H9 (cell line): ENCODE measurements around the gene BZW2. TPM values are rescaled to one million over a fixed set of nuclear protein-coding genes. Genes with fewer than 3 reads are reported as not detected.
A peak's percentile ranks its signal among the peaks of the same experiment; 100 is the strongest.

Experiments
- DNase-seq: peaks from one replicate; pipeline ENCODE4 v3.0.0-alpha.2; 2017
- H2AFZ ChIP-seq: one replicate; pipeline ENCODE4 v1.6.1; 2013; ENCODE audit warnings: mild to moderate bottlenecking, low read length, control low read depth, moderate library complexity
- H2AK5ac ChIP-seq: 2 replicates; pipeline ENCODE4 v1.6.1; 2013; ENCODE audit warnings: low read length, control low read depth, mixed read lengths; ENCODE audit not compliant: insufficient read length
- H2BK120ac ChIP-seq: one replicate; pipeline ENCODE4 v1.6.1; 2013; ENCODE audit warnings: low read depth, mild to moderate bottlenecking, low read length, control low read depth, inconsistent platforms; ENCODE audit not compliant: poor library complexity, severe bottlenecking
- H2BK12ac ChIP-seq: 2 replicates; pipeline ENCODE4 v1.6.1; 2013; ENCODE audit warnings: low read length, control low read depth, mixed read lengths, low read depth; ENCODE audit not compliant: insufficient read length
- H2BK15ac ChIP-seq: 2 replicates; pipeline ENCODE4 v1.6.1; 2013; ENCODE audit warnings: low read depth, low read length, control low read depth
- H2BK20ac ChIP-seq: one replicate; pipeline ENCODE4 v1.6.1; 2013; ENCODE audit warnings: low read depth, mild to moderate bottlenecking, low read length, control low read depth, inconsistent platforms; ENCODE audit not compliant: poor library complexity, severe bottlenecking
- H2BK5ac ChIP-seq: 2 replicates; pipeline ENCODE4 v1.6.1; 2013; ENCODE audit warnings: low read length, control low read depth, mixed read lengths; ENCODE audit not compliant: insufficient read length
- H3K14ac ChIP-seq: 2 replicates; pipeline ENCODE4 v1.6.1; 2013; ENCODE audit warnings: low read length, control low read depth; ENCODE audit not compliant: insufficient read depth
- H3K18ac ChIP-seq: 2 replicates; pipeline ENCODE4 v1.6.1; 2013; ENCODE audit warnings: low read depth, mild to moderate bottlenecking, mixed read lengths, low read length, control low read depth; ENCODE audit not compliant: insufficient read length
- H3K23ac ChIP-seq: 2 replicates; pipeline ENCODE4 v1.6.1; 2013; ENCODE audit warnings: low read length, control low read depth, mixed read lengths, low read depth; ENCODE audit not compliant: insufficient read length
- H3K23me2 ChIP-seq: 2 replicates; pipeline ENCODE4 v1.6.1; 2013; ENCODE audit warnings: low read depth, mild to moderate bottlenecking, mixed read lengths, low read length, control low read depth; ENCODE audit not compliant: insufficient read length, poor library complexity, severe bottlenecking
- H3K27ac ChIP-seq: 2 replicates; pipeline ENCODE4 v1.5.1; 2013; ENCODE audit warnings: low read length, control low read depth, mixed read lengths, low read depth; ENCODE audit not compliant: insufficient read length
- H3K27me3 ChIP-seq: 2 replicates; pipeline ENCODE4 v1.6.1; 2013; ENCODE audit warnings: low read length, control low read depth, inconsistent platforms; ENCODE audit not compliant: insufficient read depth
- H3K4ac ChIP-seq: 2 replicates; pipeline ENCODE4 v1.6.1; 2013; ENCODE audit warnings: low read depth, mild to moderate bottlenecking, control low read depth, inconsistent platforms, low read length, moderate library complexity
- H3K4me1 ChIP-seq: 2 replicates; pipeline ENCODE4 v1.6.1; 2013; ENCODE audit warnings: low read length, control low read depth, inconsistent platforms; ENCODE audit not compliant: insufficient read depth
- H3K4me2 ChIP-seq: 2 replicates; pipeline ENCODE4 v1.6.1; 2013; ENCODE audit warnings: low read length, control low read depth, mixed read lengths; ENCODE audit not compliant: insufficient read length, insufficient read depth
- H3K56ac ChIP-seq: 2 replicates; pipeline ENCODE4 v1.6.1; 2013; ENCODE audit warnings: low read depth, mild to moderate bottlenecking, mixed read lengths, low read length, control low read depth; ENCODE audit not compliant: insufficient read length
- H3K79me1 ChIP-seq: 2 replicates; pipeline ENCODE4 v1.6.1; 2013; ENCODE audit warnings: low read depth, mild to moderate bottlenecking, moderate library complexity, low read length, control low read depth, inconsistent platforms; ENCODE audit not compliant: insufficient read depth, poor library complexity, severe bottlenecking
- H3K79me2 ChIP-seq: 2 replicates; pipeline ENCODE4 v1.6.1; 2013; ENCODE audit warnings: low read length, control low read depth, inconsistent platforms; ENCODE audit not compliant: insufficient read depth
- H3K9ac ChIP-seq: 2 replicates; pipeline ENCODE4 v1.6.1; 2013; ENCODE audit warnings: low read length, control low read depth, mixed read lengths; ENCODE audit not compliant: insufficient read length; ENCODE audit errors: extremely low read depth
- H3K9me3 ChIP-seq: one replicate; pipeline ENCODE4 v1.6.1; 2013; ENCODE audit warnings: low read depth, low read length, inconsistent platforms; ENCODE audit not compliant: control insufficient read depth
- H3T11ph ChIP-seq: one replicate; pipeline ENCODE4 v1.6.1; 2013; ENCODE audit warnings: mild to moderate bottlenecking, low read length, control low read depth, inconsistent platforms
- H4K20me1 ChIP-seq: one replicate; pipeline ENCODE4 v1.6.1; 2013; ENCODE audit not compliant: control insufficient read depth, insufficient read length, insufficient read depth
- H4K5ac ChIP-seq: 2 replicates; pipeline ENCODE4 v1.6.1; 2013; ENCODE audit warnings: low read depth, mild to moderate bottlenecking, mixed read lengths, low read length, control low read depth; ENCODE audit not compliant: insufficient read length
- H4K8ac ChIP-seq: replicated peaks from 2 replicates; pipeline ENCODE4 v1.6.1; 2013; ENCODE audit warnings: low read length, control low read depth, mixed read lengths, low read depth; ENCODE audit not compliant: insufficient read length
- H4K91ac ChIP-seq: 2 replicates; pipeline ENCODE4 v1.6.1; 2013; ENCODE audit warnings: low read depth, mild to moderate bottlenecking, moderate library complexity, mixed read lengths, low read length, control low read depth; ENCODE audit not compliant: insufficient read length
- H3K27ac Mint-ChIP-seq, 3 experiments: 2 replicates in 2 of 3; 3 replicates in 1 of 3; pipeline ENCODE4 v1.8.0; 2020 to 2021; ENCODE audit warnings: mixed read lengths in 3 of 3, mild to moderate bottlenecking in 1 of 3, moderate library complexity in 1 of 3
- H3K27me3 Mint-ChIP-seq: 2 replicates; pipeline ENCODE4 v1.8.0; 2021; ENCODE audit warnings: low read depth, mild to moderate bottlenecking, moderate library complexity, mixed read lengths
- H3K36me3 Mint-ChIP-seq, 3 experiments: 2 replicates in 2 of 3; 3 replicates in 1 of 3; pipeline ENCODE4 v1.8.0; 2020 to 2021; ENCODE audit warnings: low read depth in 3 of 3, mixed read lengths in 3 of 3; ENCODE audit not compliant: insufficient read depth in 1 of 3
- H3K4me1 Mint-ChIP-seq, 2 experiments: 2 replicates each; pipeline ENCODE4 v1.8.0; 2020; ENCODE audit warnings: mixed read lengths in 2 of 2
- H3K4me3 Mint-ChIP-seq, 2 experiments: 2 replicates in 1 of 2; 3 replicates in 1 of 2; pipeline ENCODE4 v1.8.0; 2020 to 2021; ENCODE audit warnings: mild to moderate bottlenecking in 2 of 2, mixed read lengths in 2 of 2, moderate library complexity in 1 of 2
- H3K9me3 Mint-ChIP-seq, 2 experiments: 2 replicates in 1 of 2; 3 replicates in 1 of 2; pipeline ENCODE4 v1.8.0; 2020; ENCODE audit warnings: mild to moderate bottlenecking in 2 of 2, mixed read lengths in 2 of 2, moderate library complexity in 1 of 2
- WGBS: extraction: QIAGEN DNeasy Blood & Tissue Kit; methylation state at CpG from one replicate; pipeline ENCODE4 v1.1.7; 2013; ENCODE audit warnings: missing lambda C conversion rate, low lambda C conversion rate, mixed read lengths; ENCODE audit not compliant: insufficient read length; ENCODE audit errors: extremely low coverage; 5-methylcytosine and 5-hydroxymethylcytosine counted together
- total RNA-seq: library from RNA; stranded (reverse); gene quantifications from 2 replicates; pipeline ENCODE4 v1.2.1, GENCODE V29; 2021
- TF ChIP-seq, protein P1 (sequence below): fragments of 200-600 bp; sonication (generic); conservative IDR thresholded peaks from 3 replicates; pipeline ENCODE4 v1.8.0; 2021; ENCODE audit warnings: antibody characterized with exemption, mild to moderate bottlenecking

Gene BZW2
- total RNA-seq, 1 experiment from 2014 or later, result 64.6 TPM

DNA sequence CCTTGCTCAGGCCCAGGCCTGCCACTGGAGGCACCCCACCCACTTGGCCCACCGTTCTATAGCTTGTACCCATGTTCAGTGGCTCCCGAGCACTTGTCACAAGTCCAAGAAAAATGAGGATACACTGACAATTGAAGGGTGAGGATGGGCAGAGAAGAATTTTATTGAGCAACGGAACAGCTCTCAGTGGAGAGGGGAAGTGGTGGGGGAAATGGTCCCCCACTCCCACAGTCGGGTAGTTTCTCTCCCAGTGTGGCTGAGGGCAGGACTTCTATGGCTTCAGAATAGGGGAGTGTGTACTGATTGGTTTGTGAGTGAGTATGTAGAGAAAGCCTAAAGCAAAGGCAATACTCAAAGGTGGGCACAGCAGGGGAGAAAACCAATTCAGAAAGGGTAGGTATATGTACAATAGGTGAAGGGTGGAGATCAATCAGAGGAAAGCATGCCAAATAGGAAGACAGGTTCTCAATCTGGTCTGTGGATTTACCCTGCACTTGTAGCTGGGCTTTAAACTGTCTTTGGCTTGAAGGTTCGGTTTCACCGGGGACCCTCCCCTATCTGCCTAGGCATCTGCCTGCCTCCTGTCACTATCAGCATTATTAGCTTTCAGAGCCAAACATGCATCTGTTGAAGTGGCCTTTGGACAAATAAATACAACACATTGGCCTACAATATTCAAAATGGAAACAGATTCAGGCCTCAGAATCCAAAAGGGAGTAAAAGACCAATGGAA is 98.7 kb downstream of the BZW2 start:
- H3K4ac ChIP-seq, result no peak overlapping the region
- H3T11ph ChIP-seq, result no peak overlapping the region
- no peak overlapping the region for H2AFZ ChIP-seq
- peak overlapping the region in 1 of 3 experiments; percentile 9; a peak in 1 of 7 replicates for H3K27ac Mint-ChIP-seq
- no peaks in the 10 kb centered on the region for H3K9me3 ChIP-seq
- no peak overlapping the region for H3K9ac ChIP-seq
- no CpG with 5 or more reads among the region's 6 CpGs for WGBS
- H2BK20ac ChIP-seq, result no peak overlapping the region
- H3K79me1 ChIP-seq, result no peaks in the 10 kb centered on the region
- no peak overlapping the region for H4K8ac ChIP-seq
- no peaks in the 10 kb centered on the region for H4K20me1 ChIP-seq
- no peaks in the 10 kb centered on the region for H3K36me3 Mint-ChIP-seq
- no peak overlapping the region; the same call in 1 of the 2 replicates for H3K14ac ChIP-seq
- H3K4me1 Mint-ChIP-seq, result peaks cover 17 to 21% of the 10 kb centered on the region in 2 experiments
- no peaks in the 10 kb centered on the region for H3K23me2 ChIP-seq
- H3K18ac ChIP-seq, result no peak overlapping the region
- H3K4me1 ChIP-seq, result peaks cover 5% of the 10 kb centered on the region; the same call in 1 of the 2 replicates
- H3K79me2 ChIP-seq, result no peaks in the 10 kb centered on the region
- no peak overlapping the region for H3K4me3 Mint-ChIP-seq
- no peak for DNase-seq
- H3K27ac ChIP-seq, result no peak overlapping the region
- H3K23ac ChIP-seq, result no peak overlapping the region
- H2BK5ac ChIP-seq, result no peak overlapping the region
- no peak overlapping the region for H3K4me2 ChIP-seq
- TF ChIP-seq, protein P1, sequence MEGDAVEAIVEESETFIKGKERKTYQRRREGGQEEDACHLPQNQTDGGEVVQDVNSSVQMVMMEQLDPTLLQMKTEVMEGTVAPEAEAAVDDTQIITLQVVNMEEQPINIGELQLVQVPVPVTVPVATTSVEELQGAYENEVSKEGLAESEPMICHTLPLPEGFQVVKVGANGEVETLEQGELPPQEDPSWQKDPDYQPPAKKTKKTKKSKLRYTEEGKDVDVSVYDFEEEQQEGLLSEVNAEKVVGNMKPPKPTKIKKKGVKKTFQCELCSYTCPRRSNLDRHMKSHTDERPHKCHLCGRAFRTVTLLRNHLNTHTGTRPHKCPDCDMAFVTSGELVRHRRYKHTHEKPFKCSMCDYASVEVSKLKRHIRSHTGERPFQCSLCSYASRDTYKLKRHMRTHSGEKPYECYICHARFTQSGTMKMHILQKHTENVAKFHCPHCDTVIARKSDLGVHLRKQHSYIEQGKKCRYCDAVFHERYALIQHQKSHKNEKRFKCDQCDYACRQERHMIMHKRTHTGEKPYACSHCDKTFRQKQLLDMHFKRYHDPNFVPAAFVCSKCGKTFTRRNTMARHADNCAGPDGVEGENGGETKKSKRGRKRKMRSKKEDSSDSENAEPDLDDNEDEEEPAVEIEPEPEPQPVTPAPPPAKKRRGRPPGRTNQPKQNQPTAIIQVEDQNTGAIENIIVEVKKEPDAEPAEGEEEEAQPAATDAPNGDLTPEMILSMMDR, result no peak
- no peaks in the 10 kb centered on the region; the same call in 1 of the 2 replicates for H3K27me3 Mint-ChIP-seq
- H2BK12ac ChIP-seq, result no peak overlapping the region
- H4K91ac ChIP-seq, result no peak overlapping the region
- no peaks in the 10 kb centered on the region for H3K9me3 Mint-ChIP-seq
- H4K5ac ChIP-seq, result no peak overlapping the region
- no peak overlapping the region for H2AK5ac ChIP-seq
- H2BK15ac ChIP-seq, result no peak overlapping the region
- H2BK120ac ChIP-seq, result no peak overlapping the region
- no peaks in the 10 kb centered on the region for H3K27me3 ChIP-seq
- no peak overlapping the region for H3K56ac ChIP-seq
